GM21390 (cell line): ENCODE results near the gene FAM222B.
"Not testable (repeated sequence)": the region's sequence is repeated elsewhere in the genome, so short reads cannot be mapped to it uniquely, and the experiment has no call there.

Source experiments
- ATAC-seq: cut with Tn5 transposase; IDR thresholded peaks from one replicate; pipeline ENCODE4 v1.9.1; 2021; ENCODE audit not compliant: unreplicated experiment

The FAM222B gene

GRCh38 chr17:28729950-28730330 lies 112.7 kb downstream of the FAM222B start:
- ATAC-seq = no peak

GRCh38 chr17:28728364-28729200 lies 114.0 kb downstream of the FAM222B start, which contains the start of gene NEK8:
Gene NEK8 (plus strand): TSS chr17:28728788. CDS start chr17:28728814, 26 bp downstream.
- ATAC-seq = peak; percentile 33

GRCh38 chr17:28726627-28727491 lies 115.7 kb downstream of the FAM222B start:
- ATAC-seq = peak; percentile 42

- no peak for ATAC-seq
Observed at GRCh38 chr17:28726226-28726626, 116.4 kb downstream of the FAM222B start, which contains the start of gene TLCD1. Gene TLCD1 (minus strand): TSS chr17:28726233. CDS start chr17:28726097, 136 bp downstream.

- ATAC-seq = no peak
Observed at GRCh38 chr17:28725660-28726225, 116.8 kb downstream of the FAM222B start.

GRCh38 chr17:28725166-28725659 lies 117.4 kb downstream of the FAM222B start:
- ATAC-seq = no peak

GRCh38 chr17:28724500-28725165 lies 118.0 kb downstream of the FAM222B start:
- no peak for ATAC-seq

- not testable (repeated sequence) for ATAC-seq
Observed at GRCh38 chr17:28723836-28724499, 118.6 kb downstream of the FAM222B start.

GRCh38 chr17:28723159-28723835 lies 119.3 kb downstream of the FAM222B start:
- ATAC-seq = no peak

- ATAC-seq = no peak
Observed at GRCh38 chr17:28722417-28723158, 120.0 kb downstream of the FAM222B start.

GRCh38 chr17:28720997-28721329 lies 121.6 kb downstream of the FAM222B start:
- ATAC-seq = not testable (repeated sequence)

GRCh38 chr17:28720247-28720996 lies 122.2 kb downstream of the FAM222B start:
- ATAC-seq = no peak

GRCh38 chr17:28719021-28719433 lies 123.6 kb downstream of the FAM222B start:
- ATAC-seq = no peak

- no peak for ATAC-seq
Observed at GRCh38 chr17:28718333-28719020, 124.1 kb downstream of the FAM222B start.

- ATAC-seq = no peak
Observed at GRCh38 chr17:28717578-28718332, 124.8 kb downstream of the FAM222B start, which contains the start of gene RAB34. Gene RAB34 (minus strand): TSS chr17:28717868. CDS start chr17:28717266, 602 bp downstream.

GRCh38 chr17:28716740-28717577 lies 125.6 kb downstream of the FAM222B start:
- ATAC-seq = no peak
